ENCODE data around the gene RNU2-1.
"Not testable (repeated sequence)": the region's sequence is repeated elsewhere in the genome, so short reads cannot be mapped to it uniquely, and the experiment has no call there.

The RNU2-1 gene

DNA sequence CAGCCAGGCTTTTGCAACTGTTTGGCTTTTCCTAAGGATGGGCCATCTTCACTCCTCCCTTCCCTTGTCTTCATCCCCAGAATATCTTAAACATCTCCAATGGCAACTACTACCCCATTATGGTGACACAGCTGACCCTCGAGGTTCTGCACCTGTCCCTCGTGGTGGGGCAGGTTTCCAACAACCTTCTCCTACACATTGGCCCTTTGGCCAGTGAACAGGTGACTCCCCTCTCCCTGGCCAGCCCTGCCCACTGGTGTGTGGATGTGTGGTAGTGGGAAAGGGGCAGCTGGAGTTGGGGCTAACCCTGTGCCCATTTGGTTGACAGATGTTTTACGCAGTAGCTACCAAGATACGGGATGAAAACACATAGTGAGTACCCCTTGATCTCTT lies 17.4 kb downstream of the RNU2-1 start:
- no peak for DNase-seq (ENCODE audit: low spot score)

GRCh38 chr17:43215341-43215740 lies 18.4 kb downstream of the RNU2-1 start:
- DNase-seq (ENCODE audit: low spot score) = no peak

DNA sequence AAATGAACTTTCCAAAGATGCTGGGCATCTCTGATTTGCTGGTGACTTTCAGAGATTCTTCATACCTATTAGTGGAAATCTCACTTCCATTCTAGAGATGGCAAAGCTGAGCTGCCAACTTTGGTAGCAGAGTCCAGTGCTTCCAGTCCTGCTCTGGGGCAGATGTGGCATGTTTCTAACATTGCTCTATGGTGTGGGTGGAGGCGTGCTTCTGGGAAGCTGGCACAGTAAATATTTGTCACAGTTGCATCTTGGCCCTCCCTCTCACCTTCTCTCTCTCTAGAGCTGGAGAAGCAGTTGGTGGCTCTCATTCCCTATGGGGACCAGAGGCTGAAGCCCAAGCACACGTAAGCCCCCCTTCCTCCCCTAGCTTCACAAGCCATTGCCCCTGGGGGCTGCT lies 20.2 kb downstream of the RNU2-1 start:
- DNase-seq (ENCODE audit: low spot score) = no peak

GRCh38 chr17:43212641-43213490 lies 20.9 kb downstream of the RNU2-1 start:
- no peak for DNase-seq (ENCODE audit: low spot score)

DNA sequence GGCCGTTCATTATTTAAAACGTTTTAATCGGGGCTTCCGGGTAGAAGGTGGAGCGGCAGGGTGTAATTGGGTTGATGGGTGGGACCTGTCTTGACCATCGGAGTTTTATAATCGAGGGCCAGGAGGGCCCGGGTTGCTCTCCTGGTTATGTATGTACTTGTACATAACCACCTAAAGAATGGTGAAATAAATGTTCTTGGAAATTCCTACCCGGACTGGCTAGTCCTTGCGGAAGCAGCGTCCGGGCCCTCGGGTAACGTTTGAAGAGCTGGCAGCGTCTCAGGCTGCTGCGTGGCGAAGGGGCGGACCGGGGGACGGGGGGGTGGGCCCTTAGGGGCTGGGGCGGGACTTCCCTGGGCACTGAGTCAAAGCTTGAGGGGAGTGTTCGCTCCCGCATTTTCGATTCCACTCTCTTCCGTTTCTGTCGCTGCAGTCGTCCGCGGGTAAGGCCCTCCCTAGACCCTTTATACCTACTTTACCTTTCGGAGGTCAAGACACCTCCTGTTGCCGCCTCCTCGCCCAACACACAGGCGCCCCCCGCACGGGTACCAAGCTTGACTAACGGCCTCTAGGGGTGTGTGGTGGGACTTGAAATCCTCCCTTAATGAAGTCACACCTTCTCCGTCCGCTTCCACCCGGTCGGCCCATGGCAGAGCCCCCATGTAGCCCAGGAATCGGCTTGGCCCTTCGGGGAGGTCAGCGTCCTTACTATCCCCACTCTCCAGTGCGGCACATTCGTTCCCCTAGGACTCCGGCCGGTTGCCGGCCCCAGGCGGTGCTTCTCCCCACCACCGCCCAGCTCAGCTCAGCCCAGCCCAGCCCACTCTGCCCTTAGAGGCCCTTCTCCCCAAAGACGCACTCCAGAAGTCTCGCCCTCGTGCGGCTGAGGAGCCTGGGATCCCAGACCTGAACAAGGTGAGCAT lies 22.0 kb downstream of the RNU2-1 start, which contains the start of gene TMEM106A:
TMEM106A (plus strand) TSS at position 396 of the 923 bp plus-strand sequence. CDS start 1,167 bp downstream, outside the sequence.
- no peak for DNase-seq (ENCODE audit: low spot score)

DNA sequence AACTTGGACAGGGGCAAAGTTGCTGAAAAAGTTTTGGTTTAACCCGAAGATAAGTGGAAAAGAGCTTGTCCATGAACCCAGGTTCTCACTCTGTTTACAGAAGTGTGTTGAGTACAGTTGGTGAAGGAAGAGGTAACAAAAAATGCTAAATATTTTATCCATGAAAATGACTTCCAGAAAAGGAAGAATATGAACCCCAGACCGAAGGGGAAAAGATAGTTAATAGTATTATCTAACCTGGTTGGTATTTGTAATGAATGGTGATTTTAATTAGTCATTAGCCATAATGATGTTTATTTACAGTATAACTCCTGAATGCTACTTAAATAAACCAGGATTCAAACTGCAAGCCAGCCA lies 22.7 kb downstream of the RNU2-1 start:
- DNase-seq (ENCODE audit: low spot score) = no peak

DNA sequence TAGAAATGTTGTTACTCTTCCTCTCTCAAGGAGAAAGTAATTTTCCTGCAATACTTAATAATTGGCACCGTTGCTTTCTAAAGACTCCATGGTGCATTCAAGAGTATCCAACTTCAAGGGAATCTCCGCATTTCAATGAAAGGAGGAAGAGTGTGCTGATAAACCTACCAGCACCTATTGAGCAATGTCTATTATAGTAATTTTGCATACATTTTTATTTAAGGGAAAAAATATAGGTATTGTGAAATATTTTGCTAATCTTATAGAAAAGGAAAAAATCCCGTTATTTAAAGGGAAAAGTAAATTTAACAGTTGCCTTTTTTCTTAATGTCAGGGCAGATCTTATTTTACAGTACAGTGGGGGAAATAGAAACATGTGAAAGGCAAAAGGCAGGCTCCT lies 23.2 kb downstream of the RNU2-1 start:
- no peak for DNase-seq (ENCODE audit: low spot score)

- DNase-seq (ENCODE audit: low spot score) = not testable (repeated sequence)
These were observed 30.8 kb downstream of the RNU2-1 start for GRCh38 chr17:43203013-43203412.

GRCh38 chr17:43200127-43200526 lies 33.6 kb downstream of the RNU2-1 start:
- no peak for DNase-seq (ENCODE audit: low spot score)

DNA sequence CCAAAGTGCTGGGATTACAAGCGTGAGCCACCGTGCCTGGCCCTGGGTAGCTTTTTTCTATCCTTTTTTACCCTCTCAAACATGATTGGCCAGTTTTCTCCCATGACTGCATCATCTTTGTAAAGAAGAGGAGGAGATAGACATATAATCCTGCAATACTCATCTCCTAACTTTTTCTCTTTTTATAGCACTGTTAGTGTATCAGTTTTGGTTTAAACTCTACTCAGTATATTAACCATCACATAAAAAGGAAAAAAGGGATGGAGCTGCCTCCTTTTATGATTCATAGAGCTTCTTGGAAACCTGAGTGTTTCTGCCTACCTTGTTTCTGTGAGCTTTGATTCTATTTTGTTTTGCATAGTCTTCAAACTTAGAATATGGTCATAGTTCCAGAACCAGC lies 34.1 kb downstream of the RNU2-1 start:
- no peak for DNase-seq (ENCODE audit: low spot score)

GRCh38 chr17:43193251-43193650 lies 40.5 kb downstream of the RNU2-1 start:
- no peak for DNase-seq (ENCODE audit: low spot score)

DNA sequence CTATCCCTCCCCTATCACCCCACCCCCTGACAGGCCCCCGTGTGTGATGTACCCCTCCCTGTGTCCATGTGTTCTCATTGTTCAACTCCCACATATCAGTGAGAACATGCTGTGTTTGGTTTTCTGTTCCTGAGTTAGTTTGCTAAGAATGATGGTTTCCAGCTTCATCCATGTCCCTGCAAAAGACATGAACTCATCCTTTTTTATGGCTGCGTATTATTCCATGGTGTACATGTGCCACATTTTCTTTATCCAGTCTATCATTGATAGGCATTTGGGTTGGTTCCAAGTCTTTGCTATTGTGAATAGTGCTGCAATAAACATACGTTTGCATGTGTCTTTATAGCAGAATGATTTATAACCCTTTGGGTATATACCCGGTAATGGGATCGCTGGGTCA lies 47.1 kb downstream of the RNU2-1 start:
- not testable (repeated sequence) for DNase-seq (ENCODE audit: low spot score)

GRCh38 chr17:43183921-43184320 lies 49.9 kb downstream of the RNU2-1 start:
- no peak for DNase-seq (ENCODE audit: low spot score)

Measured in HuH-7 (cell line).